Parathyroid adenoma (tissue), 2 donors: ENCODE results near the gene ARHGAP15.

Source experiments
- H2AFZ ChIP-seq: fragments of 300-600 bp; sonication (generic); one replicate; pipeline ENCODE4 v1.7.0; 2017; ENCODE audit warnings: antibody characterized with exemption, mild to moderate bottlenecking
- H3K27ac ChIP-seq: fragments of 300-600 bp; sonication (generic); one replicate; pipeline ENCODE4 v1.7.0; 2017
- H3K27me3 ChIP-seq: fragments of 300-600 bp; sonication (generic); one replicate; pipeline ENCODE4 v1.7.0; 2017; ENCODE audit warnings: low read length; ENCODE audit not compliant: control insufficient read depth, insufficient read depth
- H3K36me3 ChIP-seq: fragments of 300-600 bp; sonication (generic); one replicate; pipeline ENCODE4 v1.7.0; 2017; ENCODE audit warnings: low read length; ENCODE audit not compliant: control insufficient read depth, insufficient read depth
- H3K4me1 ChIP-seq: fragments of 300-600 bp; sonication (generic); one replicate; pipeline ENCODE4 v1.7.0; 2017; ENCODE audit warnings: control low read depth
- H3K4me2 ChIP-seq: fragments of 300-600 bp; sonication (generic); one replicate; pipeline ENCODE4 v1.7.0; 2017; ENCODE audit warnings: low read length
- H3K4me3 ChIP-seq: fragments of 300-600 bp; sonication (generic); one replicate; pipeline ENCODE4 v1.7.0; 2017; ENCODE audit warnings: low read depth, low read length
- H3K79me2 ChIP-seq: fragments of 300-600 bp; sonication (generic); one replicate; pipeline ENCODE4 v1.7.0; 2017; ENCODE audit warnings: control low read depth
- H3K9ac ChIP-seq: fragments of 300-600 bp; sonication (generic); one replicate; pipeline ENCODE4 v1.7.0; 2017; ENCODE audit warnings: mild to moderate bottlenecking
- H3K9me3 ChIP-seq: fragments of 300-600 bp; sonication (generic); one replicate; pipeline ENCODE4 v1.7.0; 2017; ENCODE audit warnings: low read length; ENCODE audit not compliant: control insufficient read depth
- TF ChIP-seq, protein P1 (sequence below): fragments of 300-600 bp; sonication (generic); IDR thresholded peaks from one replicate; pipeline ENCODE4 v1.7.0; 2017; ENCODE audit warnings: antibody characterized with exemption, mild to moderate bottlenecking
- donor health status: primary hyperparathyroidism.

Gene ARHGAP15

DNA sequence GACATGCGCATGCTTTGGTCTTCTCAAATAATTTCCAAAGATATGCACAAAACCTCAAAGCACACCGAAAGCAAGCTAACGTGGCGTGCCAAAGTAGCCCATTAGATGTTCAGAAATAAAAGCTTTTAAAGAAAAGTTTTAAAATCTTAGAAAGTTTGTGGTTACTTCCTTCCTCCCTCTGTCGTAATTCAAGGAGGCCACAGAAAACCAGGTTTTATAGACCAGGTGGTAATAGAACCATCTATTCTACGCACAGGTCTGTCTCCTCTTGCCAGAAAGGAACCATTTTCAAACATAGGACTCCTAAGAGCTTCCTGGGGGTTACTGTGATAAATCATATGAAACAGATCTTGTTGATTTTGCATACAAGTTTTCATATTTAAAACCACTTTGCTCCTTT lies 487.2 kb downstream of the ARHGAP15 start:
- H3K27me3 ChIP-seq, result no peaks in the 10 kb centered on the region
- H3K4me1 ChIP-seq, result no peaks in the 10 kb centered on the region
- no peak overlapping the region for H3K9ac ChIP-seq
- H3K36me3 ChIP-seq, result no peaks in the 10 kb centered on the region
- no peak overlapping the region for H2AFZ ChIP-seq
- no peak overlapping the region for H3K27ac ChIP-seq
- no peaks in the 10 kb centered on the region for H3K9me3 ChIP-seq
- TF ChIP-seq, protein P1, sequence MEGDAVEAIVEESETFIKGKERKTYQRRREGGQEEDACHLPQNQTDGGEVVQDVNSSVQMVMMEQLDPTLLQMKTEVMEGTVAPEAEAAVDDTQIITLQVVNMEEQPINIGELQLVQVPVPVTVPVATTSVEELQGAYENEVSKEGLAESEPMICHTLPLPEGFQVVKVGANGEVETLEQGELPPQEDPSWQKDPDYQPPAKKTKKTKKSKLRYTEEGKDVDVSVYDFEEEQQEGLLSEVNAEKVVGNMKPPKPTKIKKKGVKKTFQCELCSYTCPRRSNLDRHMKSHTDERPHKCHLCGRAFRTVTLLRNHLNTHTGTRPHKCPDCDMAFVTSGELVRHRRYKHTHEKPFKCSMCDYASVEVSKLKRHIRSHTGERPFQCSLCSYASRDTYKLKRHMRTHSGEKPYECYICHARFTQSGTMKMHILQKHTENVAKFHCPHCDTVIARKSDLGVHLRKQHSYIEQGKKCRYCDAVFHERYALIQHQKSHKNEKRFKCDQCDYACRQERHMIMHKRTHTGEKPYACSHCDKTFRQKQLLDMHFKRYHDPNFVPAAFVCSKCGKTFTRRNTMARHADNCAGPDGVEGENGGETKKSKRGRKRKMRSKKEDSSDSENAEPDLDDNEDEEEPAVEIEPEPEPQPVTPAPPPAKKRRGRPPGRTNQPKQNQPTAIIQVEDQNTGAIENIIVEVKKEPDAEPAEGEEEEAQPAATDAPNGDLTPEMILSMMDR, result no peak
- H3K4me2 ChIP-seq, result no peak overlapping the region
- H3K79me2 ChIP-seq, result no peaks in the 10 kb centered on the region
- no peak overlapping the region for H3K4me3 ChIP-seq

DNA sequence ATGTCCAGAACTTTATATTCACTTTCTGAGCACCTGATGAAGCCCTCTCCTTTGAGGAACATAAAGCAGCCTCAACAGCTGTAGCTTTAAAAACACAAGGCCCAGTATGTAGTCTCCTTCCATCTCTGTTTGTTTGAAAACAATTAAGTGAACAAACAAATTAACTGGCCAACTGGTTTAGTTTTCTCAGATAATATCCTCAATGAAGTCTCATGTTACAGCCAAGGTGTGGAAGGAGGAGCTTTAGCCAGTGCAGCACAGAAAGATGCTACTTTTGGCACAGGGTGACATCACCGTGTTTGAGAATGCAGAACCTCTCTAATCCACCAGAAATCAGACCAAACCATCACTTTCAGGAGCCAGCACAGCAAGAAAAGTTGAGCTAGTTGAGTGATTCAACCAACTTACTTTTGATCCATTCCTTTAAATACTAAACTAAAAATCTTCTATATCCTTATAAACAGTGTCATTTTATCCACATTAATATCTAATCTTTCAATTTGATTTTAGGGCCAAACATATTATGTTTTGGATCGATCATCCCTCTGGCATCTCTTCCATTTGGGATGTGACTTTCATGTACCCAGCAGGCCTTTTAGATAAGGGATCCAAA lies 488.7 kb downstream of the ARHGAP15 start:
- Histone ChIP-seq H3K4me2 (no peak overlapping the region), H3K9me3 (no peaks in the 10 kb centered on the region), H3K4me1 (no peaks in the 10 kb centered on the region), H3K79me2 (no peaks in the 10 kb centered on the region), H3K4me3 (no peak overlapping the region), H3K27ac (no peak overlapping the region), H3K9ac (no peak overlapping the region), H3K36me3 (no peaks in the 10 kb centered on the region), H3K27me3 (no peaks in the 10 kb centered on the region), H2AFZ (no peak overlapping the region)
- TF ChIP-seq, protein P1, result no peak

DNA sequence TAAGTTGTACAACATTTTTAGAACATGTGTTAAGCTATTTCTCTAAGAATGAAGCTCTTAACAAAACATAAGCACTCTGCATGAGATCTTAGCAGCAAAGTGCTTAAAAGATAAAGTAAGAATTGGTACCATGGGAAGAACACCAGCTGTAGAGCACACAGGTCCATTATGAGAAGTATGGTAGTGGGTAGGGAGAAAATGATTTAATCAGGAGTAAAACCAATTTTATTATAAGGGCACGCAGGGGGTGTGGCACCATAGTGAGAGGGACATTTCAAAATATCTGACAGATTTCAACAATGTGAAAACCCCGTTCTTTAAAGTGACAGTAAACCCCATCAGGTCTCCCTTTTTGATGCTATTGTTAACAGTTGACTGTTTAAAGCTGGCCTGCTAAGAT lies 492.9 kb downstream of the ARHGAP15 start:
- no peak overlapping the region for H2AFZ ChIP-seq
- no peaks in the 10 kb centered on the region for H3K9me3 ChIP-seq
- H3K4me2 ChIP-seq, result no peak overlapping the region
- H3K27me3 ChIP-seq, result no peaks in the 10 kb centered on the region
- no peaks in the 10 kb centered on the region for H3K79me2 ChIP-seq
- H3K9ac ChIP-seq, result no peak overlapping the region
- TF ChIP-seq, protein P1, result no peak
- no peak overlapping the region for H3K27ac ChIP-seq
- no peaks in the 10 kb centered on the region for H3K4me1 ChIP-seq
- no peak overlapping the region for H3K4me3 ChIP-seq
- H3K36me3 ChIP-seq, result no peaks in the 10 kb centered on the region

DNA sequence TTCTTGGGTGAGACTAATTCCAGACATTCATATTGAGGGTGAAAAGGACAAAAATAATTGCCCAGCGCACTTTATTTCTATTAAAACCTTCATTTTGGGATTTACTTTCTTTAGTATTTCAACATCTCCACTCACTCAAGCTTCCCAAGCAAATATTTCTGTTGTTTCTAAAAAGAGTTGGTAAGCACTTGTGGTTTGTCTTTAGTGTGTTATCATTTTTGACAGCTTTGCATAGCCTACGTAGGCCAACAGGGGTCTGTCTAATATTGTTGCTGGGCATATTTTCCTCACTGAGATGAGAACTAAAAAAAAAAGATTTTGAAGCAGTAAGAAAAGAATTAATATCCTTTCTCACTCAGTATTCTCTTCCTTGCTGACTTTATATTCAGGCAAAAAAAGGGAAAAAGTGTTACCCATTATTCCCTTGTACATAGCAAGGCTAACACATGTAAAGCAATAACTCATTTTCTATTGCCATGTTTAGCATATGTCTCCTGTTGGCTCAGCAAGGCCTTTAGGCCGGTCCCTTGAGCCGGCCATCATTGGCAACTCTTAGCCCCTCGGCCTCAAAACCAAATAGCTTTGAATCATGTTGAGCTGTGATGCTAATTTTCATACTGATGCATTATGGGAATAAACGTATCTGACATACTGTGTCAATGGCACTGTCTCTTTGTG lies 494.2 kb downstream of the ARHGAP15 start:
- H3K27ac ChIP-seq, result no peak overlapping the region
- no peak overlapping the region for H3K4me3 ChIP-seq
- no peaks in the 10 kb centered on the region for H3K79me2 ChIP-seq
- H3K9me3 ChIP-seq, result no peaks in the 10 kb centered on the region
- H3K4me1 ChIP-seq, result no peaks in the 10 kb centered on the region
- TF ChIP-seq, protein P1, result no peak
- H3K4me2 ChIP-seq, result no peak overlapping the region
- no peaks in the 10 kb centered on the region for H3K27me3 ChIP-seq
- no peaks in the 10 kb centered on the region for H3K36me3 ChIP-seq
- no peak overlapping the region for H2AFZ ChIP-seq
- no peak overlapping the region for H3K9ac ChIP-seq

DNA sequence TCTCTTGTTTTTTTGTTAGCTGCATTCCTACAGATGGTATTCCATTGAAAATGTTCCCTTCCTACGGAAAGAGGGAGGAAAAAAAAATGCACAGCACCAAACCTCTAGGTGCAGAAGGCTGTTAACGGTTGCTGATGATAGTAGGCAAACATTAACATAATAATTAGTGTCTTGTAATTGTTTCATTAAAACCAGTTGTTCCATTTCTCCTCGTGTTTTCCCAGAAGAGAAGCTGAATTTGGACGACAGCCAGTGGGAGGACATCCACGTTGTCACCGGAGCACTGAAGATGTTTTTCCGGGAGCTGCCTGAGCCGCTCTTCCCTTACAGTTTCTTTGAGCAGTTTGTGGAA lies 494.7 kb downstream of the ARHGAP15 start:
- Histone ChIP-seq H3K27ac (no peak overlapping the region), H3K4me2 (no peak overlapping the region), H3K9me3 (no peaks in the 10 kb centered on the region)

More for the DNA sequence above, 494.7 kb downstream of the ARHGAP15 start:
- no peaks in the 10 kb centered on the region for H3K79me2 ChIP-seq
- H3K27me3 ChIP-seq, result no peaks in the 10 kb centered on the region
- TF ChIP-seq, protein P1, result no peak
- no peak overlapping the region for H2AFZ ChIP-seq
- H3K4me3 ChIP-seq, result no peak overlapping the region
- no peak overlapping the region for H3K9ac ChIP-seq
- no peaks in the 10 kb centered on the region for H3K4me1 ChIP-seq
- H3K36me3 ChIP-seq, result no peaks in the 10 kb centered on the region
